ENCODE results near the gene RIC8B.

RIC8B gene

DNA sequence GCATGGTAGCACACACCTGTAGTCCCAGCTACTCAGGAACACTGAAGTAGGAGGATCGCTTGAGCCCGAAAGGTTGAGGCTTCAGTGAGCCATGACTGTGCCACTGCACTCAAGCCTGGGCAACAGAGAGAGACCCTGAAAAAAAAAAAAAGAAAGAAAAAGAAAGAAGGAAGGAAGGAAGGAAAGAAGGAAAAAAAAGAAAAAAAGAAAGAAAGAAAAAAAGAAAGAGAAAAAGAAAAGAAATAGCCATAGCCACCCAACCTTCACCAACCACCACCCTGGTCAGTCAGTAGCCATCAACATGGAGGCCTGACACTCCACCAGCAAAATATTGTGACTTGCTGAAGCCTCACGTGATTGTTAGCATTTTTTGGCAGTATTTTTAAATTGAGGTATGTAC is 159.8 kb downstream of the RIC8B start:
- no CpG with 5 or more reads among the region's 3 CpGs for WGBS, 2 donors (ENCODE audit: extremely low coverage in 2 of 2, insufficient read length in 2 of 2, insufficient replicate concordance in 1 of 2)
- Histone ChIP-seq H3K18ac (ENCODE audit: low read length) (no peak overlapping the region), H3K27me3 (ENCODE audit: control insufficient read depth in 3 of 3, insufficient read depth in 3 of 3, low read depth in 1 of 3, low read length in 3 of 3) (no peaks in the 10 kb centered on the region), H3K9me3 (replicated peaks in 1 of 2; ENCODE audit: control insufficient read depth in 2 of 2, insufficient read depth in 1 of 2, low read depth in 1 of 2, low read length in 2 of 2) (peaks cover 0 to 2% of the 10 kb centered on the region in 2 donors), H2BK15ac (ENCODE audit: low read length) (no peak overlapping the region), H3K27ac (replicated peaks; ENCODE audit: low read length) (no peak overlapping the region), H3K4me1 (ENCODE audit: control insufficient read depth in 2 of 2, insufficient read depth in 1 of 2, low read depth in 1 of 2, low read length in 2 of 2) (no peaks in the 10 kb centered on the region), H3K23ac (ENCODE audit: low read depth, low read length, poor library complexity) (no peak overlapping the region), H3K4ac (ENCODE audit: low read length) (no peak overlapping the region), H2AFZ (ENCODE audit: low read length) (no peak overlapping the region), H3K9ac (ENCODE audit: low read depth, low read length, poor library complexity) (no peak overlapping the region), H3K36me3 (replicated peaks in 1 of 2; ENCODE audit: control insufficient read depth in 2 of 2, insufficient read depth in 2 of 2, low read length in 2 of 2) (peaks cover 0 to 2% of the 10 kb centered on the region in 2 donors), H4K91ac (ENCODE audit: low read depth, low read length, poor library complexity) (no peak overlapping the region), H3K4me2 (ENCODE audit: insufficient read depth, low read length, poor library complexity, severe bottlenecking) (no peak overlapping the region), H2BK120ac (ENCODE audit: low read depth, low read length) (no peak overlapping the region), H4K8ac (ENCODE audit: low read depth, low read length) (no peak overlapping the region), H2BK5ac (ENCODE audit: low read length) (no peak overlapping the region), H2BK12ac (ENCODE audit: low read length) (no peak overlapping the region), H2AK5ac (ENCODE audit: low read depth, low read length) (no peak overlapping the region), H3K4me3 (ENCODE audit: low read length in 2 of 2) (no peak overlapping the region), H3K79me1 (ENCODE audit: low read depth, low read length) (no peaks in the 10 kb centered on the region), H3K14ac (ENCODE audit: low read length) (no peak overlapping the region)
- no peak for DNase-seq (ENCODE audit: low spot score)
